Measurements from ENCODE around the gene RELL1.

Gene RELL1

GRCh38 chr4:37591349-37591748 is 94.8 kb downstream of the RELL1 start:
- DNase-seq: no peak

GRCh38 chr4:37590016-37590415 is 96.2 kb downstream of the RELL1 start:
- DNase-seq: no peak

GRCh38 chr4:37588150-37588549 is 98.0 kb downstream of the RELL1 start:
- no peak for DNase-seq

GRCh38 chr4:37586194-37586593 is 100.0 kb downstream of the RELL1 start:
- no peak for DNase-seq

- DNase-seq: no peak
Measured at GRCh38 chr4:37584493-37585060, 101.6 kb downstream of the RELL1 start.

- no peak for DNase-seq
Measured at GRCh38 chr4:37584071-37584470, 102.1 kb downstream of the RELL1 start.

- no peak for DNase-seq
Measured at GRCh38 chr4:37573566-37573965, 112.6 kb downstream of the RELL1 start.

GRCh38 chr4:37568489-37568888 is 117.7 kb downstream of the RELL1 start:
- DNase-seq: no peak

GRCh38 chr4:37567836-37568235 is 118.3 kb downstream of the RELL1 start:
- no peak for DNase-seq

GRCh38 chr4:37562592-37562991 is 123.6 kb downstream of the RELL1 start:
- no peak for DNase-seq

GRCh38 chr4:37561803-37562207 is 124.4 kb downstream of the RELL1 start:
- DNase-seq: no peak

- DNase-seq: no peak
Measured at GRCh38 chr4:37561196-37561802, 124.9 kb downstream of the RELL1 start.

Measured in activated effector memory CD4-positive, alpha-beta T cell treated with Interleukin-2 at 50 U/mL for 16 hours (primary cell).